ENCODE data around the gene GNB1L.

The GNB1L gene

GRCh38 chr22:19797086-19798002 lies 57.3 kb downstream of the GNB1L start:
- DNase-seq = no peak
- no peak overlapping the region for H4K8ac ChIP-seq (ENCODE audit: low read depth, low read length)
- no peak overlapping the region for H2AFZ ChIP-seq (ENCODE audit: insufficient read depth, low read length, poor library complexity)
- H3K4me2 ChIP-seq (ENCODE audit: low read length) = no peak overlapping the region
- H2BK120ac ChIP-seq (ENCODE audit: insufficient read depth, low read length, poor library complexity) = no peak overlapping the region
- no peaks in the 10 kb centered on the region for H3K79me2 ChIP-seq (ENCODE audit: control insufficient read depth, insufficient read depth, low read length, poor library complexity)
- H2BK12ac ChIP-seq (ENCODE audit: low read length) = no peak overlapping the region
- H3K4ac ChIP-seq (ENCODE audit: low read depth, low read length) = no peak overlapping the region
- no peaks in the 10 kb centered on the region for H3K4me1 ChIP-seq (ENCODE audit: control insufficient read depth in 1 of 2, insufficient read depth in 2 of 2, low read length in 2 of 2)
- no peak overlapping the region for H3K14ac ChIP-seq (ENCODE audit: low read length)
- peak overlapping the region; percentile 27 for H3K4me3 ChIP-seq (ENCODE audit: low read depth, low read length)
- H4K12ac ChIP-seq (ENCODE audit: low read depth, low read length) = no peak overlapping the region
- H3K36me3 ChIP-seq (ENCODE audit: control insufficient read depth in 1 of 2, insufficient read depth in 2 of 2, low read length in 2 of 2) = peaks cover 1 to 7% of the 10 kb centered on the region in 2 experiments
- H2AK5ac ChIP-seq (ENCODE audit: low read length) = no peak overlapping the region
- H3K18ac ChIP-seq (ENCODE audit: low read length) = no peak overlapping the region
- no peak overlapping the region for H3K23ac ChIP-seq (ENCODE audit: low read length)
- no peaks in the 10 kb centered on the region for H3K79me1 ChIP-seq (ENCODE audit: low read length)
- H2BK5ac ChIP-seq (ENCODE audit: low read depth, low read length, poor library complexity) = no peak overlapping the region
- no CpG with 5 or more reads among the region's 24 CpGs for WGBS (ENCODE audit: extremely low coverage, insufficient coverage, insufficient read length)
- H3K27ac ChIP-seq (ENCODE audit: low read depth, low read length) = no peak overlapping the region
- H3K9me3 ChIP-seq (ENCODE audit: insufficient read depth, low read depth, low read length) = peaks cover 3% of the 10 kb centered on the region
- H3K27me3 ChIP-seq (ENCODE audit: insufficient read depth, low read length) = no peaks in the 10 kb centered on the region
- H3K9ac ChIP-seq (ENCODE audit: low read length) = no peak overlapping the region
- no peak overlapping the region for H4K91ac ChIP-seq (ENCODE audit: low read depth, low read length)

DNA sequence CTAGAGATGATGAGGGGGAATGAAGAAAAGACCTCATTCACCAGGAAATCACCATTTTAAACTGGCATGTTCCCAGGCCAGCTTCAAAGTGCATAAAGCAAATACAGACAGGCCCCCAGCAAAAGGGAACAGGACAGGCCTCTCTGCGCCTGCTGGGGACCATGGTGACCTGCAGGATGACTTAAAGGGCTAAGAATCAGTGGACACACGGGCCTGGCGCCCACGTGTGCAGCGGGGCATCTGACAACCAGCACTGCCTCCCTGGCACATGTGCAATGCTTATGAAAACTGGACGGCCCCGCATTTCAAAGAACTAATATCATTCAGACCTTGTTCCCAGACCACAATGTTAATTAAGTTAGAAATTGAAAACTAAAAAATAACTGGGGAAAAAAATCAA lies 58.5 kb downstream of the GNB1L start:
- H2BK12ac ChIP-seq (ENCODE audit: low read length) = no peak overlapping the region
- H3K27me3 ChIP-seq (ENCODE audit: insufficient read depth, low read length) = no peaks in the 10 kb centered on the region
- H3K9me3 ChIP-seq (ENCODE audit: insufficient read depth, low read depth, low read length) = peaks cover 3% of the 10 kb centered on the region
- H3K27ac ChIP-seq (ENCODE audit: low read depth, low read length) = no peak overlapping the region
- no peak overlapping the region for H4K8ac ChIP-seq (ENCODE audit: low read depth, low read length)
- H3K4me1 ChIP-seq (ENCODE audit: control insufficient read depth in 1 of 2, insufficient read depth in 2 of 2, low read length in 2 of 2) = no peaks in the 10 kb centered on the region
- no CpG with 5 or more reads among the region's 7 CpGs for WGBS (ENCODE audit: extremely low coverage, insufficient coverage, insufficient read length)
- no peak overlapping the region for H3K4me2 ChIP-seq (ENCODE audit: low read length)
- peaks cover 1 to 6% of the 10 kb centered on the region in 2 experiments for H3K36me3 ChIP-seq (ENCODE audit: control insufficient read depth in 1 of 2, insufficient read depth in 2 of 2, low read length in 2 of 2)
- no peaks in the 10 kb centered on the region for H3K79me2 ChIP-seq (ENCODE audit: control insufficient read depth, insufficient read depth, low read length, poor library complexity)
- H3K4me3 ChIP-seq (ENCODE audit: low read depth, low read length) = no peak overlapping the region
- H2BK5ac ChIP-seq (ENCODE audit: low read depth, low read length, poor library complexity) = no peak overlapping the region
- H4K12ac ChIP-seq (ENCODE audit: low read depth, low read length) = no peak overlapping the region
- H3K4ac ChIP-seq (ENCODE audit: low read depth, low read length) = no peak overlapping the region
- H3K14ac ChIP-seq (ENCODE audit: low read length) = no peak overlapping the region
- no peak overlapping the region for H2BK120ac ChIP-seq (ENCODE audit: insufficient read depth, low read length, poor library complexity)
- H2AK5ac ChIP-seq (ENCODE audit: low read length) = no peak overlapping the region
- no peak for DNase-seq
- no peak overlapping the region for H3K9ac ChIP-seq (ENCODE audit: low read length)
- H2AFZ ChIP-seq (ENCODE audit: insufficient read depth, low read length, poor library complexity) = no peak overlapping the region
- no peak overlapping the region for H3K23ac ChIP-seq (ENCODE audit: low read length)
- no peak overlapping the region for H3K18ac ChIP-seq (ENCODE audit: low read length)
- H4K91ac ChIP-seq (ENCODE audit: low read depth, low read length) = no peak overlapping the region
- no peaks in the 10 kb centered on the region for H3K79me1 ChIP-seq (ENCODE audit: low read length)

- Histone ChIP-seq H3K14ac (ENCODE audit: low read length) (no peak overlapping the region), H3K4me3 (ENCODE audit: low read depth, low read length) (no peak overlapping the region), H3K36me3 (ENCODE audit: control insufficient read depth in 1 of 2, insufficient read depth in 2 of 2, low read length in 2 of 2) (peaks cover 1 to 5% of the 10 kb centered on the region in 2 experiments), H3K4me1 (ENCODE audit: control insufficient read depth in 1 of 2, insufficient read depth in 2 of 2, low read length in 2 of 2) (no peaks in the 10 kb centered on the region), H3K4me2 (ENCODE audit: low read length) (no peak overlapping the region), H3K18ac (ENCODE audit: low read length) (no peak overlapping the region), H2BK12ac (ENCODE audit: low read length) (no peak overlapping the region), H4K12ac (ENCODE audit: low read depth, low read length) (no peak overlapping the region), H3K79me2 (ENCODE audit: control insufficient read depth, insufficient read depth, low read length, poor library complexity) (no peaks in the 10 kb centered on the region), H3K9ac (ENCODE audit: low read length) (no peak overlapping the region), H3K23ac (ENCODE audit: low read length) (no peak overlapping the region), H2AK5ac (ENCODE audit: low read length) (no peak overlapping the region), H2BK120ac (ENCODE audit: insufficient read depth, low read length, poor library complexity) (no peak overlapping the region), H2AFZ (ENCODE audit: insufficient read depth, low read length, poor library complexity) (no peak overlapping the region), H3K27ac (ENCODE audit: low read depth, low read length) (no peak overlapping the region), H4K8ac (ENCODE audit: low read depth, low read length) (no peak overlapping the region), H3K4ac (ENCODE audit: low read depth, low read length) (no peak overlapping the region), H3K79me1 (ENCODE audit: low read length) (no peaks in the 10 kb centered on the region), H4K91ac (ENCODE audit: low read depth, low read length) (no peak overlapping the region), H3K9me3 (ENCODE audit: insufficient read depth, low read depth, low read length) (peaks cover 3% of the 10 kb centered on the region), H2BK5ac (ENCODE audit: low read depth, low read length, poor library complexity) (no peak overlapping the region), H3K27me3 (ENCODE audit: insufficient read depth, low read length) (no peaks in the 10 kb centered on the region)
- no CpG with 5 or more reads among the region's 6 CpGs for WGBS (ENCODE audit: extremely low coverage, insufficient coverage, insufficient read length)
- no peak for DNase-seq
These were observed 59.1 kb downstream of the GNB1L start for GRCh38 chr22:19795617-19796008.

DNA sequence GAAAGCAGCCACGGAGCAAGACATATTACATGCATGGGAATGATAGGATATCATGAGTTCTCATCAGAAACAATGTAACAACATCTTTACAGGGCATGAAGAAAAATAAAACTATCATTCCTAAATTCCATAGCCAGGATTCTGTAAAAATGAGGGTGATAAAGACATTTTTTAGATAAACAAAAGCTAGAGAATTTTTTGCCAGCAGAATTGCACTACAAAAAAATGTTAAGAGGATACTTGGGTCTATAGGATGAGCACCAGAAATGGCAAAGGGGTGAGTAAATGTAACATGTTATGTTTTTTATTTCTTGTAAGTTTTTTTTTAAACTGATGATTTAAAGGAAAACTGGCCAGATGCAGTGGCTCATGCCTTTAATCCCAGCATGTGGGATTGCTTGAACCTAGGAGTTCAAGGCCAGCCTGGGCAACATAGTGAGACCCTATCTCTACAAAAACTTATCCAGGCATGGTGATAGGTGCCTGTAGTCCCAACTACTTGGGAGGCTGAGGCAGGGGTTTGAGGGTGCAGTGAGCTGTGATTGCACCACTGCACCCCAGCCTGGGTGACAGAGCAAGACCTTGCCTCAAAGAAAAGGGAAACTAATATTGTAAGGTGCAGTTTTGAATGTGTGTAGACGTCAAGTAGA lies 60.9 kb downstream of the GNB1L start:
- Histone ChIP-seq H3K9me3 (ENCODE audit: insufficient read depth, low read depth, low read length) (peaks cover 3% of the 10 kb centered on the region), H3K18ac (ENCODE audit: low read length) (no peak overlapping the region), H2BK12ac (ENCODE audit: low read length) (no peak overlapping the region), H3K79me1 (ENCODE audit: low read length) (no peaks in the 10 kb centered on the region), H3K27ac (ENCODE audit: low read depth, low read length) (no peak overlapping the region), H2AK5ac (ENCODE audit: low read length) (no peak overlapping the region), H3K23ac (ENCODE audit: low read length) (no peak overlapping the region), H3K4me3 (ENCODE audit: low read depth, low read length) (no peak overlapping the region), H3K79me2 (ENCODE audit: control insufficient read depth, insufficient read depth, low read length, poor library complexity) (no peaks in the 10 kb centered on the region), H3K4me1 (ENCODE audit: control insufficient read depth in 1 of 2, insufficient read depth in 2 of 2, low read length in 2 of 2) (no peaks in the 10 kb centered on the region), H3K4me2 (ENCODE audit: low read length) (no peak overlapping the region), H2BK120ac (ENCODE audit: insufficient read depth, low read length, poor library complexity) (no peak overlapping the region), H3K9ac (ENCODE audit: low read length) (no peak overlapping the region), H4K8ac (ENCODE audit: low read depth, low read length) (no peak overlapping the region), H3K14ac (ENCODE audit: low read length) (no peak overlapping the region), H4K91ac (ENCODE audit: low read depth, low read length) (no peak overlapping the region), H3K36me3 (ENCODE audit: control insufficient read depth in 1 of 2, insufficient read depth in 2 of 2, low read length in 2 of 2) (peaks cover 2 to 3% of the 10 kb centered on the region in 2 experiments), H3K4ac (ENCODE audit: low read depth, low read length) (no peak overlapping the region), H4K12ac (ENCODE audit: low read depth, low read length) (no peak overlapping the region), H3K27me3 (ENCODE audit: insufficient read depth, low read length) (no peaks in the 10 kb centered on the region), H2AFZ (ENCODE audit: insufficient read depth, low read length, poor library complexity) (no peak overlapping the region), H2BK5ac (ENCODE audit: low read depth, low read length, poor library complexity) (no peak overlapping the region)
- no CpG with 5 or more reads among the region's 2 CpGs for WGBS (ENCODE audit: extremely low coverage, insufficient coverage, insufficient read length)
- peak; percentile 43 to 89 for DNase-seq

Data from trophoblast cell (in vitro differentiated cells and primary cell).